GM23338 (cell line): Measurements from ENCODE around the gene FRZB.

ENCODE experiments used
- CREB1 ChIP-seq: fragments of 250-450 bp; sonication (Bioruptor Pico); IDR thresholded peaks from 2 replicates; pipeline ENCODE4 v1.5.0; 2020; ENCODE audit warnings: low read depth, mild to moderate bottlenecking, moderate library complexity
- EZH2 ChIP-seq: fragments of 200-600 bp; sonication (generic); IDR thresholded peaks from one replicate; pipeline ENCODE4 v1.8.0; 2017; ENCODE audit warnings: antibody characterized with exemption, mild to moderate bottlenecking, low read depth; ENCODE audit not compliant: unreplicated experiment
- EZH2phosphoT487 ChIP-seq: fragments of 200-600 bp; sonication (generic); IDR thresholded peaks from one replicate; pipeline ENCODE4 v1.8.1; 2018; ENCODE audit warnings: antibody characterized with exemption; ENCODE audit not compliant: unreplicated experiment
- JUNB ChIP-seq: IDR thresholded peaks from one replicate; pipeline ENCODE4 v1.6.1; 2016; ENCODE audit warnings: antibody characterized with exemption; ENCODE audit not compliant: unreplicated experiment
- NANOG ChIP-seq: IDR thresholded peaks from 2 replicates; pipeline ENCODE4 v1.6.1; 2016; ENCODE audit warnings: antibody characterized with exemption, borderline replicate concordance
- POLR2AphosphoS5 ChIP-seq: IDR thresholded peaks from 2 replicates; pipeline ENCODE4 v1.6.1; 2016; ENCODE audit warnings: antibody characterized with exemption, low read depth
- STAT1 ChIP-seq: IDR thresholded peaks from one replicate; pipeline ENCODE4 v1.6.1; 2016; ENCODE audit warnings: antibody characterized with exemption; ENCODE audit not compliant: unreplicated experiment
- ZNF114 ChIP-seq: fragments of 250-450 bp; sonication (Bioruptor Pico); IDR thresholded peaks from 2 replicates; pipeline ENCODE4 v1.5.0; 2020; ENCODE audit warnings: mild to moderate bottlenecking, moderate library complexity
- TF ChIP-seq, protein P1 (sequence below), 2 experiments: fragments of 200-600 bp in 1 of 2; sonication (generic) in 1 of 2; conservative IDR thresholded peaks; 2 replicates each; pipeline versions ENCODE4 v1.5.1 to v1.6.1; 2016 to 2017; ENCODE audit warnings: antibody characterized with exemption in 2 of 2, low read depth in 2 of 2, mild to moderate bottlenecking in 2 of 2, moderate library complexity in 1 of 2
- TF ChIP-seq, protein P2 (sequence below): IDR thresholded peaks from one replicate; pipeline ENCODE4 v1.6.1; 2018; ENCODE audit warnings: antibody characterized with exemption; ENCODE audit not compliant: unreplicated experiment
- TF ChIP-seq, protein P3 (sequence below): fragments of 250-450 bp; sonication (Bioruptor Pico); IDR thresholded peaks from 2 replicates; pipeline ENCODE4 v1.5.0; 2020; ENCODE audit warnings: mild to moderate bottlenecking, moderate library complexity
- TF ChIP-seq, protein P4 (sequence below): IDR thresholded peaks from 2 replicates; pipeline ENCODE4 v1.6.1; 2016; ENCODE audit warnings: antibody characterized with exemption

DNA sequence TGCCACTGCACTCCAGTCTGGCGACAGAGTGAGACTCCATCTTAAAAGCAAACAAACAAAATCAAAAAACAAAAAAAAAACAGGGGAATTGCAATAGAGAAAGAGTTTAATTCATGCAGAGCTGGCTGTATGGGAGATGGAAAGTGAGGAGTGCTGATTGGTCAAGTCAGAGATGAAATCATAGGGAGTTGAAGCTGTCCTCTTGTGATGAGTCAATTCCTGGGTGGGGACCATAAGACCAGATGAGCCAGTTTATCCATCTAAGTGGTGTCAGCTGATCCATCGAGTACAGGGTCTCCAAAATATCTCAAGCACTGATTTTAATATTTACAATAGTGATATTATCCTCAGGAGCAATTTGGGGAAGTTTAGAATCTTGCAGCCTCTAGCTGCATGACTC is 45.3 kb downstream of the FRZB start:
- TF ChIP-seq, protein P1, sequence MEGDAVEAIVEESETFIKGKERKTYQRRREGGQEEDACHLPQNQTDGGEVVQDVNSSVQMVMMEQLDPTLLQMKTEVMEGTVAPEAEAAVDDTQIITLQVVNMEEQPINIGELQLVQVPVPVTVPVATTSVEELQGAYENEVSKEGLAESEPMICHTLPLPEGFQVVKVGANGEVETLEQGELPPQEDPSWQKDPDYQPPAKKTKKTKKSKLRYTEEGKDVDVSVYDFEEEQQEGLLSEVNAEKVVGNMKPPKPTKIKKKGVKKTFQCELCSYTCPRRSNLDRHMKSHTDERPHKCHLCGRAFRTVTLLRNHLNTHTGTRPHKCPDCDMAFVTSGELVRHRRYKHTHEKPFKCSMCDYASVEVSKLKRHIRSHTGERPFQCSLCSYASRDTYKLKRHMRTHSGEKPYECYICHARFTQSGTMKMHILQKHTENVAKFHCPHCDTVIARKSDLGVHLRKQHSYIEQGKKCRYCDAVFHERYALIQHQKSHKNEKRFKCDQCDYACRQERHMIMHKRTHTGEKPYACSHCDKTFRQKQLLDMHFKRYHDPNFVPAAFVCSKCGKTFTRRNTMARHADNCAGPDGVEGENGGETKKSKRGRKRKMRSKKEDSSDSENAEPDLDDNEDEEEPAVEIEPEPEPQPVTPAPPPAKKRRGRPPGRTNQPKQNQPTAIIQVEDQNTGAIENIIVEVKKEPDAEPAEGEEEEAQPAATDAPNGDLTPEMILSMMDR (conservative IDR thresholded peaks at IDR 0.05; ENCODE audit: low read depth in 2 of 2), result no peak
- no peak for TF ChIP-seq POLR2AphosphoS5
- no peak for TF ChIP-seq EZH2phosphoT487
- TF ChIP-seq, protein P2, sequence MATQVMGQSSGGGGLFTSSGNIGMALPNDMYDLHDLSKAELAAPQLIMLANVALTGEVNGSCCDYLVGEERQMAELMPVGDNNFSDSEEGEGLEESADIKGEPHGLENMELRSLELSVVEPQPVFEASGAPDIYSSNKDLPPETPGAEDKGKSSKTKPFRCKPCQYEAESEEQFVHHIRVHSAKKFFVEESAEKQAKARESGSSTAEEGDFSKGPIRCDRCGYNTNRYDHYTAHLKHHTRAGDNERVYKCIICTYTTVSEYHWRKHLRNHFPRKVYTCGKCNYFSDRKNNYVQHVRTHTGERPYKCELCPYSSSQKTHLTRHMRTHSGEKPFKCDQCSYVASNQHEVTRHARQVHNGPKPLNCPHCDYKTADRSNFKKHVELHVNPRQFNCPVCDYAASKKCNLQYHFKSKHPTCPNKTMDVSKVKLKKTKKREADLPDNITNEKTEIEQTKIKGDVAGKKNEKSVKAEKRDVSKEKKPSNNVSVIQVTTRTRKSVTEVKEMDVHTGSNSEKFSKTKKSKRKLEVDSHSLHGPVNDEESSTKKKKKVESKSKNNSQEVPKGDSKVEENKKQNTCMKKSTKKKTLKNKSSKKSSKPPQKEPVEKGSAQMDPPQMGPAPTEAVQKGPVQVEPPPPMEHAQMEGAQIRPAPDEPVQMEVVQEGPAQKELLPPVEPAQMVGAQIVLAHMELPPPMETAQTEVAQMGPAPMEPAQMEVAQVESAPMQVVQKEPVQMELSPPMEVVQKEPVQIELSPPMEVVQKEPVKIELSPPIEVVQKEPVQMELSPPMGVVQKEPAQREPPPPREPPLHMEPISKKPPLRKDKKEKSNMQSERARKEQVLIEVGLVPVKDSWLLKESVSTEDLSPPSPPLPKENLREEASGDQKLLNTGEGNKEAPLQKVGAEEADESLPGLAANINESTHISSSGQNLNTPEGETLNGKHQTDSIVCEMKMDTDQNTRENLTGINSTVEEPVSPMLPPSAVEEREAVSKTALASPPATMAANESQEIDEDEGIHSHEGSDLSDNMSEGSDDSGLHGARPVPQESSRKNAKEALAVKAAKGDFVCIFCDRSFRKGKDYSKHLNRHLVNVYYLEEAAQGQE, result no peak
- TF ChIP-seq JUNB, result no peak
- TF ChIP-seq CREB1, result no peak
- no peak for TF ChIP-seq EZH2
- TF ChIP-seq ZNF114, result no peak
- no peak for TF ChIP-seq STAT1
- TF ChIP-seq, protein P3, sequence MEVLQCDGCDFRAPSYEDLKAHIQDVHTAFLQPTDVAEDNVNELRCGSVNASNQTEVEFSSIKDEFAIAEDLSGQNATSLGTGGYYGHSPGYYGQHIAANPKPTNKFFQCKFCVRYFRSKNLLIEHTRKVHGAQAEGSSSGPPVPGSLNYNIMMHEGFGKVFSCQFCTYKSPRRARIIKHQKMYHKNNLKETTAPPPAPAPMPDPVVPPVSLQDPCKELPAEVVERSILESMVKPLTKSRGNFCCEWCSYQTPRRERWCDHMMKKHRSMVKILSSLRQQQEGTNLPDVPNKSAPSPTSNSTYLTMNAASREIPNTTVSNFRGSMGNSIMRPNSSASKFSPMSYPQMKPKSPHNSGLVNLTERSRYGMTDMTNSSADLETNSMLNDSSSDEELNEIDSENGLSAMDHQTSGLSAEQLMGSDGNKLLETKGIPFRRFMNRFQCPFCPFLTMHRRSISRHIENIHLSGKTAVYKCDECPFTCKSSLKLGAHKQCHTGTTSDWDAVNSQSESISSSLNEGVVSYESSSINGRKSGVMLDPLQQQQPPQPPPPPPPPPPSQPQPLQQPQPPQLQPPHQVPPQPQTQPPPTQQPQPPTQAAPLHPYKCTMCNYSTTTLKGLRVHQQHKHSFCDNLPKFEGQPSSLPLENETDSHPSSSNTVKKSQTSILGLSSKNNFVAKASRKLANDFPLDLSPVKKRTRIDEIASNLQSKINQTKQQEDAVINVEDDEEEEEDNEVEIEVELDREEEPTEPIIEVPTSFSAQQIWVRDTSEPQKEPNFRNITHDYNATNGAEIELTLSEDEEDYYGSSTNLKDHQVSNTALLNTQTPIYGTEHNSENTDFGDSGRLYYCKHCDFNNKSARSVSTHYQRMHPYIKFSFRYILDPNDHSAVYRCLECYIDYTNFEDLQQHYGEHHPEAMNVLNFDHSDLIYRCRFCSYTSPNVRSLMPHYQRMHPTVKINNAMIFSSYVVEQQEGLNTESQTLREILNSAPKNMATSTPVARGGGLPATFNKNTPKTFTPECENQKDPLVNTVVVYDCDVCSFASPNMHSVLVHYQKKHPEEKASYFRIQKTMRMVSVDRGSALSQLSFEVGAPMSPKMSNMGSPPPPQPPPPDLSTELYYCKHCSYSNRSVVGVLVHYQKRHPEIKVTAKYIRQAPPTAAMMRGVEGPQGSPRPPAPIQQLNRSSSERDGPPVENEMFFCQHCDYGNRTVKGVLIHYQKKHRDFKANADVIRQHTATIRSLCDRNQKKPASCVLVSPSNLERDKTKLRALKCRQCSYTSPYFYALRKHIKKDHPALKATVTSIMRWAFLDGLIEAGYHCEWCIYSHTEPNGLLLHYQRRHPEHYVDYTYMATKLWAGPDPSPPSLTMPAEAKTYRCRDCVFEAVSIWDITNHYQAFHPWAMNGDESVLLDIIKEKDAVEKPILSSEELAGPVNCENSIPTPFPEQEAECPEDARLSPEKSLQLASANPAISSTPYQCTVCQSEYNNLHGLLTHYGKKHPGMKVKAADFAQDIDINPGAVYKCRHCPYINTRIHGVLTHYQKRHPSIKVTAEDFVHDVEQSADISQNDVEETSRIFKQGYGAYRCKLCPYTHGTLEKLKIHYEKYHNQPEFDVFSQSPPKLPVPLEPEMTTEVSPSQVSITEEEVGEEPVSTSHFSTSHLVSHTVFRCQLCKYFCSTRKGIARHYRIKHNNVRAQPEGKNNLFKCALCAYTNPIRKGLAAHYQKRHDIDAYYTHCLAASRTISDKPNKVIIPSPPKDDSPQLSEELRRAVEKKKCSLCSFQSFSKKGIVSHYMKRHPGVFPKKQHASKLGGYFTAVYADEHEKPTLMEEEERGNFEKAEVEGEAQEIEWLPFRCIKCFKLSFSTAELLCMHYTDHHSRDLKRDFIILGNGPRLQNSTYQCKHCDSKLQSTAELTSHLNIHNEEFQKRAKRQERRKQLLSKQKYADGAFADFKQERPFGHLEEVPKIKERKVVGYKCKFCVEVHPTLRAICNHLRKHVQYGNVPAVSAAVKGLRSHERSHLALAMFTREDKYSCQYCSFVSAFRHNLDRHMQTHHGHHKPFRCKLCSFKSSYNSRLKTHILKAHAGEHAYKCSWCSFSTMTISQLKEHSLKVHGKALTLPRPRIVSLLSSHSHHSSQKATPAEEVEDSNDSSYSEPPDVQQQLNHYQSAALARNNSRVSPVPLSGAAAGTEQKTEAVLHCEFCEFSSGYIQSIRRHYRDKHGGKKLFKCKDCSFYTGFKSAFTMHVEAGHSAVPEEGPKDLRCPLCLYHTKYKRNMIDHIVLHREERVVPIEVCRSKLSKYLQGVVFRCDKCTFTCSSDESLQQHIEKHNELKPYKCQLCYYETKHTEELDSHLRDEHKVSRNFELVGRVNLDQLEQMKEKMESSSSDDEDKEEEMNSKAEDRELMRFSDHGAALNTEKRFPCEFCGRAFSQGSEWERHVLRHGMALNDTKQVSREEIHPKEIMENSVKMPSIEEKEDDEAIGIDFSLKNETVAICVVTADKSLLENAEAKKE (CRISPR knock-in tag), result no peak
- TF ChIP-seq NANOG, result no peak
- TF ChIP-seq, protein P4, sequence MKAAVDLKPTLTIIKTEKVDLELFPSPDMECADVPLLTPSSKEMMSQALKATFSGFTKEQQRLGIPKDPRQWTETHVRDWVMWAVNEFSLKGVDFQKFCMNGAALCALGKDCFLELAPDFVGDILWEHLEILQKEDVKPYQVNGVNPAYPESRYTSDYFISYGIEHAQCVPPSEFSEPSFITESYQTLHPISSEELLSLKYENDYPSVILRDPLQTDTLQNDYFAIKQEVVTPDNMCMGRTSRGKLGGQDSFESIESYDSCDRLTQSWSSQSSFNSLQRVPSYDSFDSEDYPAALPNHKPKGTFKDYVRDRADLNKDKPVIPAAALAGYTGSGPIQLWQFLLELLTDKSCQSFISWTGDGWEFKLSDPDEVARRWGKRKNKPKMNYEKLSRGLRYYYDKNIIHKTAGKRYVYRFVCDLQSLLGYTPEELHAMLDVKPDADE, result no peak
